Activated T-cell treated with anti-CD3 and anti-CD28 coated beads, Interleukin-2, amount 50 U/mL, for 72 hours (primary cell): ENCODE results near the gene CSDE1. TPM values are rescaled to one million over a fixed set of nuclear protein-coding genes. Genes with fewer than 3 reads are reported as not detected.

Source experiments
- ATAC-seq, 2 donors: fragments of 150-1000 bp; cut with Tn5 transposase; replicated peaks in 1 of 2; 2 replicates each; pipeline ENCODE4 v1.10.0; 2021; ENCODE audit warnings: moderate library complexity in 2 of 2, mild to moderate bottlenecking in 1 of 2
- DNase-seq, 2 donors: peaks; one replicate each; pipeline ENCODE4 v3.0.0; 2021 to 2022; ENCODE audit warnings: mixed read lengths in 1 of 2
- H3K27ac Mint-ChIP-seq: one replicate; pipeline ENCODE4 v1.8.0; 2022; ENCODE audit warnings: mild to moderate bottlenecking, moderate library complexity, mixed read lengths
- H3K27me3 Mint-ChIP-seq: one replicate; pipeline ENCODE4 v1.8.0; 2022; ENCODE audit warnings: low read depth, mixed read lengths
- H3K36me3 Mint-ChIP-seq, 2 donors: one replicate each; pipeline ENCODE4 v1.8.0; 2022; ENCODE audit warnings: mixed read lengths in 2 of 2, mild to moderate bottlenecking in 1 of 2; ENCODE audit not compliant: insufficient read depth in 2 of 2
- H3K4me1 Mint-ChIP-seq: one replicate; pipeline ENCODE4 v1.8.0; 2022; ENCODE audit warnings: low read depth, mixed read lengths
- H3K4me3 Mint-ChIP-seq, 2 donors: one replicate each; pipeline ENCODE4 v1.8.0; 2022; ENCODE audit warnings: mild to moderate bottlenecking in 2 of 2, mixed read lengths in 2 of 2, moderate library complexity in 2 of 2
- H3K9me3 Mint-ChIP-seq, 2 donors: one replicate each; pipeline ENCODE4 v1.8.0; 2022; ENCODE audit warnings: mixed read lengths in 2 of 2
- total RNA-seq, 2 donors: library from RNA; stranded (reverse); gene quantifications; one replicate each; pipeline ENCODE4 v1.2.3, GENCODE V29; 2022

Gene CSDE1
- total RNA-seq, 2 donors from 2014 or later = 478 to 479 TPM

GRCh38 chr1:114688526-114688925 lies 69.3 kb downstream of the CSDE1 start:
- H3K27ac Mint-ChIP-seq = no peak overlapping the region
- ATAC-seq (no peak), DNase-seq (no peak)
- no peaks in the 10 kb centered on the region for H3K9me3 Mint-ChIP-seq
- no peak overlapping the region for H3K4me3 Mint-ChIP-seq
- no peaks in the 10 kb centered on the region for H3K36me3 Mint-ChIP-seq
- H3K27me3 Mint-ChIP-seq = peaks cover 51% of the 10 kb centered on the region
- H3K4me1 Mint-ChIP-seq = no peaks in the 10 kb centered on the region

DNA sequence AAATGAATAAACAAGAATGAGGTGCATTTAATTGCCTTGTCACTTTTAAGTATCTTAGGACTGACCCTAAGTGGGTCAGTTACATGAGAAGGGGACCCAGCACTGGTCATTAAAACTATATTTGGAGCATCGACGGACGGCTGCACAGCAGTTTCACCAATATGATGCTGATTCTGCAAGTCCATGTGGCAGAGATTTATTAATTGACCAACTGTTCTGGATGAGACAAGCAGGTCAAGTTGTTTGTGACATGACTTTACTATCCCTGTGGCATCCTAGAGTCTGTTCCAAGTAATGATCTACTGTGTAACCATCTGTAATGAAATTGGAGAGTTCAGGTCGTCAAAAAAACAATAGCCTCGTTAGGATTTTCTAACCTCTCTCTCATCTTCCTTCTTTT lies 71.9 kb downstream of the CSDE1 start:
- ATAC-seq (no peak), DNase-seq (no peak)
- Mint-ChIP-seq H3K4me3 (no peak overlapping the region), H3K36me3 (no peaks in the 10 kb centered on the region), H3K9me3 (no peaks in the 10 kb centered on the region), H3K27me3 (peaks cover 59% of the 10 kb centered on the region), H3K27ac (no peak overlapping the region), H3K4me1 (no peaks in the 10 kb centered on the region)

DNA sequence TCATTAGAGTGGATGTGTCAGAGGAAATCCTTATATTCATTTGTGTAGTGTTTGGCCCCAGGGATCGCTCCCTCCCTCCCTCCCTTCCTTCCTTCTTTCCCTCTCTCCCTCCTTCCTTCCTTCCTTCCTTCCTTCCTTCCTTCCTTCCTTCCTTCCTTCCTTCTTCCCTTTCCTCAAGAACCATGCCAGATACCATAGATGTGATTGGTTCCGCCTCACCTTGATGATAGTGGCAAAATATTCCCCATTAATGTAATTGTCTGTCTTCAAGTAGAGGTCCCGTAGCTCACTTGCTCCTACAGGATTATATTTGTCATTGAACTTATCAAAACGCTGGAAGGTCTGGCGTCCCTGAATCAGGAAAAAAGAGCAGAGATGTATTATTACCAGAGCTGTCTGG lies 80.1 kb downstream of the CSDE1 start:
- Mint-ChIP-seq H3K27ac (no peak overlapping the region), H3K9me3 (no peaks in the 10 kb centered on the region), H3K4me1 (no peaks in the 10 kb centered on the region), H3K27me3 (peaks cover 46% of the 10 kb centered on the region), H3K4me3 (no peak overlapping the region), H3K36me3 (no peaks in the 10 kb centered on the region)
- DNase-seq = no peak
- no peak for ATAC-seq

GRCh38 chr1:114676115-114676514 lies 81.7 kb downstream of the CSDE1 start:
- Mint-ChIP-seq H3K9me3 (no peaks in the 10 kb centered on the region), H3K36me3 (no peaks in the 10 kb centered on the region), H3K4me1 (no peaks in the 10 kb centered on the region), H3K27me3 (peaks cover 46% of the 10 kb centered on the region), H3K4me3 (no peak overlapping the region), H3K27ac (no peak overlapping the region)
- ATAC-seq (no peak), DNase-seq (no peak)

- H3K4me1 Mint-ChIP-seq = peaks cover 10% of the 10 kb centered on the region
- H3K36me3 Mint-ChIP-seq = peaks cover 0 to 2% of the 10 kb centered on the region in 2 donors
- H3K27ac Mint-ChIP-seq = no peak overlapping the region
- DNase-seq = no peak
- H3K27me3 Mint-ChIP-seq = peaks cover 34% of the 10 kb centered on the region
- no peak overlapping the region for H3K4me3 Mint-ChIP-seq
- no peaks in the 10 kb centered on the region for H3K9me3 Mint-ChIP-seq
- no peak for ATAC-seq
Observed at GRCh38 chr1:114671939-114672275, 85.9 kb downstream of the CSDE1 start.

DNA sequence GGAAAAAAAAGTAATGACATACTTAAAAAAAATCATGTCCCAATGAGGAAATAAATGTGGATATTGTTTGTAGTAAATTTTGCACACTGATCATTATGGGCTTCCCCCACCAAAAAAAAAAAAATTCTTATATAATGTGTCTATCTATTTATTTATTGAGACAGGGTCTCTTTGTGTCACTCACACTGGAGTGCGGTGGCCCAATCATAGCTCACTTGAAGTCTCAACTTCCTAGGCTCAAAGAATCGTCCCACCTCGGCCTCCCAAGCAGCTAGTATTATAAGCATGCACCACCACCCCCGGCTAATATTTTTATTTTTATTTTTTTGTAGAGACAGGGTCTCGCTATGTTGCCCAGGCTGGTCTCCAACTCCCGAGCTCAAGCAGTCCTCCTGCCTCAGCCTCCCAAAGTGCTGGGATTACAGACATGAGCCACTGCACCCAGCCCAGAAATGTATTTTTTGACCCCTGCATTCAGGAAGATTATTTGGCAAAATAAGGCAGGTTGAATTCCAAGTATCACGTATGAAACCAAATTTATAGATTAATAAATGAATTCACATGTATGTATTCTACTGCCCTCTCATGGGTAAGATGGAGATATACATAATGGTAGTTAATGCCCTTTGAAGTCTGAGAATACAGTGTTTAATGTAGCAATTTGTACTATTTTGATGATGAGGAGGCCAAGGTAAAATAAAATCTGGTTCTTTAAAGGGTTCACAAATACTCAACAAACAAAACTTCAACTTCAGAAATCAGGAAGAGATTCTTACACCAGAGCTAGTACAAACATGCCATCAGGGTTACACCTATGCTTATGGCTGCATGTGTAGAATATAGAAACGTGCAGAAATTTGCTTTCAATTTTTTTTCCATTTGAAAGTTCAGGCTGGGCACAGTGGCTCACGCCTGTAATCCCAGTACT lies 86.5 kb downstream of the CSDE1 start:
- H3K4me3 Mint-ChIP-seq = peak overlapping the region in 1 of 2 donors; percentile 13
- H3K9me3 Mint-ChIP-seq = no peaks in the 10 kb centered on the region
- peaks cover 10% of the 10 kb centered on the region for H3K4me1 Mint-ChIP-seq
- ATAC-seq = no peak
- peaks cover 38% of the 10 kb centered on the region for H3K27me3 Mint-ChIP-seq
- no peak for DNase-seq
- H3K27ac Mint-ChIP-seq = no peak overlapping the region
- peaks cover 0 to 2% of the 10 kb centered on the region in 2 donors for H3K36me3 Mint-ChIP-seq

GRCh38 chr1:114670083-114671010 lies 87.4 kb downstream of the CSDE1 start:
- Mint-ChIP-seq H3K27ac (no peak overlapping the region), H3K9me3 (no peaks in the 10 kb centered on the region), H3K27me3 (peaks cover 39% of the 10 kb centered on the region), H3K4me1 (peaks cover 10% of the 10 kb centered on the region), H3K36me3 (peaks cover 0 to 2% of the 10 kb centered on the region in 2 donors), H3K4me3 (peak overlapping the region; percentile 90 to 96)
- ATAC-seq (peak; percentile 98), DNase-seq (peak; percentile 87 to 90)

DNA sequence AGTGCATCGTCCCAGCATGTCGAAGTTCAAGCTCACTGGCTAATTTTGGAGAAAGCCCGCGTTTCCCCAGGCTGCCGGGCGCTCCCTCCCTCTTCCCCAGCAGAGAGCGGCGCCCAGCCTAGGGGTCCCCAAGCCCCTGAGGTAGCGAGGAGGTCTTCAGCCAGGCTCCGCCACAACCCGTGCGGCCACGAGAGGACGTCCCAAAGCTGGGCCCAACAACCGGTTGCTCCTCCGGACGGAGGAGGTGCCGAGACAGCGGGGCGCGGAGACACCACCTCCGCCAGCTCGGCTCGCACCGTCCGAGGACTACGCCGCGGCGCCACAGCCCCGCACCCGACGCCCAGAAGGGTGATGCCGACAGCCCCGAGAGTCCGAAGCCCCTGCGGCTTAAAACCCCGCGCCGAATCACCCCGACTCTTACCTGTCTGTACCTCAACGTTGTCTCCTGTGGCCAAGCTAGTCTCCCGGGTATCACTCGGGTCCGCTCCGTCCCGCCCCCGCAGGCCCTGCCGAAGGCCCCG lies 88.2 kb downstream of the CSDE1 start, which contains the start of gene DENND2C:
DENND2C (minus strand) TSS at position 488 of the 521 bp plus-strand sequence. CDS start 44,065 bp downstream, outside the sequence.
- ATAC-seq = peak; percentile 69 to 74
- no peaks in the 10 kb centered on the region for H3K9me3 Mint-ChIP-seq
- no peak within 1 kb of the TSS for H3K27ac Mint-ChIP-seq
- H3K4me1 Mint-ChIP-seq = peaks cover 10% of the 10 kb centered on the region
- no peak for DNase-seq
- H3K27me3 Mint-ChIP-seq = peaks cover 31% of the 10 kb centered on the region
- peaks cover 0 to 2% of the 10 kb centered on the region in 2 donors for H3K36me3 Mint-ChIP-seq
- H3K4me3 Mint-ChIP-seq = peak within 1 kb of the TSS; percentile 90 to 96

- no peak overlapping the region for H3K27ac Mint-ChIP-seq
- H3K4me1 Mint-ChIP-seq = peaks cover 10% of the 10 kb centered on the region
- peaks cover 25% of the 10 kb centered on the region for H3K27me3 Mint-ChIP-seq
- H3K9me3 Mint-ChIP-seq = no peaks in the 10 kb centered on the region
- H3K36me3 Mint-ChIP-seq = peaks cover 0 to 2% of the 10 kb centered on the region in 2 donors
- no peak for DNase-seq
- H3K4me3 Mint-ChIP-seq = peak overlapping the region; percentile 90 to 96
- no peak for ATAC-seq
Observed at GRCh38 chr1:114668784-114669561, 88.8 kb downstream of the CSDE1 start.

GRCh38 chr1:114668373-114668772 lies 89.4 kb downstream of the CSDE1 start:
- Mint-ChIP-seq H3K4me1 (peaks cover 10% of the 10 kb centered on the region), H3K36me3 (peaks cover 0 to 2% of the 10 kb centered on the region in 2 donors), H3K4me3 (no peak overlapping the region), H3K9me3 (no peaks in the 10 kb centered on the region), H3K27me3 (peaks cover 22% of the 10 kb centered on the region), H3K27ac (no peak overlapping the region)
- ATAC-seq (no peak), DNase-seq (no peak)

- no peak for ATAC-seq
- Mint-ChIP-seq H3K9me3 (no peaks in the 10 kb centered on the region), H3K27me3 (peaks cover 22% of the 10 kb centered on the region), H3K36me3 (peaks cover 0 to 2% of the 10 kb centered on the region in 2 donors), H3K4me1 (peaks cover 10% of the 10 kb centered on the region), H3K27ac (no peak overlapping the region), H3K4me3 (no peak overlapping the region)
- no peak for DNase-seq
Observed at GRCh38 chr1:114666954-114667353, 90.8 kb downstream of the CSDE1 start.
